ENCODE data around the gene ZXDB.

- TF ChIP-seq, protein P1, sequence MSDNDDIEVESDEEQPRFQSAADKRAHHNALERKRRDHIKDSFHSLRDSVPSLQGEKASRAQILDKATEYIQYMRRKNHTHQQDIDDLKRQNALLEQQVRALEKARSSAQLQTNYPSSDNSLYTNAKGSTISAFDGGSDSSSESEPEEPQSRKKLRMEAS (IDR thresholded peaks at IDR 0.05) = no peak
- TF ChIP-seq, protein P2, sequence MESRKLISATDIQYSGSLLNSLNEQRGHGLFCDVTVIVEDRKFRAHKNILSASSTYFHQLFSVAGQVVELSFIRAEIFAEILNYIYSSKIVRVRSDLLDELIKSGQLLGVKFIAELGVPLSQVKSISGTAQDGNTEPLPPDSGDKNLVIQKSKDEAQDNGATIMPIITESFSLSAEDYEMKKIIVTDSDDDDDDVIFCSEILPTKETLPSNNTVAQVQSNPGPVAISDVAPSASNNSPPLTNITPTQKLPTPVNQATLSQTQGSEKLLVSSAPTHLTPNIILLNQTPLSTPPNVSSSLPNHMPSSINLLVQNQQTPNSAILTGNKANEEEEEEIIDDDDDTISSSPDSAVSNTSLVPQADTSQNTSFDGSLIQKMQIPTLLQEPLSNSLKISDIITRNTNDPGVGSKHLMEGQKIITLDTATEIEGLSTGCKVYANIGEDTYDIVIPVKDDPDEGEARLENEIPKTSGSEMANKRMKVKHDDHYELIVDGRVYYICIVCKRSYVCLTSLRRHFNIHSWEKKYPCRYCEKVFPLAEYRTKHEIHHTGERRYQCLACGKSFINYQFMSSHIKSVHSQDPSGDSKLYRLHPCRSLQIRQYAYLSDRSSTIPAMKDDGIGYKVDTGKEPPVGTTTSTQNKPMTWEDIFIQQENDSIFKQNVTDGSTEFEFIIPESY (IDR thresholded peaks at IDR 0.05; ENCODE audit: extremely low read depth, insufficient replicate concordance, low read length) = no peak
- TF ChIP-seq, protein P3, sequence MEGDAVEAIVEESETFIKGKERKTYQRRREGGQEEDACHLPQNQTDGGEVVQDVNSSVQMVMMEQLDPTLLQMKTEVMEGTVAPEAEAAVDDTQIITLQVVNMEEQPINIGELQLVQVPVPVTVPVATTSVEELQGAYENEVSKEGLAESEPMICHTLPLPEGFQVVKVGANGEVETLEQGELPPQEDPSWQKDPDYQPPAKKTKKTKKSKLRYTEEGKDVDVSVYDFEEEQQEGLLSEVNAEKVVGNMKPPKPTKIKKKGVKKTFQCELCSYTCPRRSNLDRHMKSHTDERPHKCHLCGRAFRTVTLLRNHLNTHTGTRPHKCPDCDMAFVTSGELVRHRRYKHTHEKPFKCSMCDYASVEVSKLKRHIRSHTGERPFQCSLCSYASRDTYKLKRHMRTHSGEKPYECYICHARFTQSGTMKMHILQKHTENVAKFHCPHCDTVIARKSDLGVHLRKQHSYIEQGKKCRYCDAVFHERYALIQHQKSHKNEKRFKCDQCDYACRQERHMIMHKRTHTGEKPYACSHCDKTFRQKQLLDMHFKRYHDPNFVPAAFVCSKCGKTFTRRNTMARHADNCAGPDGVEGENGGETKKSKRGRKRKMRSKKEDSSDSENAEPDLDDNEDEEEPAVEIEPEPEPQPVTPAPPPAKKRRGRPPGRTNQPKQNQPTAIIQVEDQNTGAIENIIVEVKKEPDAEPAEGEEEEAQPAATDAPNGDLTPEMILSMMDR (IDR thresholded peaks at IDR 0.05 in 2 of 3, conservative IDR thresholded peaks at IDR 0.05 in 1 of 3; ENCODE audit: borderline replicate concordance in 1 of 3, insufficient read depth in 1 of 3, low read depth in 2 of 3, low read length in 2 of 3) = no peak
- TF ChIP-seq POLR2A (IDR thresholded peaks at IDR 0.05; ENCODE audit: borderline replicate concordance, extremely low read depth, insufficient read depth, insufficient read length) (no peak), YY1 (IDR thresholded peaks at IDR 0.05; ENCODE audit: extremely low read depth, insufficient replicate concordance, low read depth, low read length) (no peak), ELF1 (IDR thresholded peaks at IDR 0.05; ENCODE audit: borderline replicate concordance, low read depth) (no peak), CEBPB (IDR thresholded peaks at IDR 0.05; ENCODE audit: low read depth) (no peak), EZH2 (IDR thresholded peaks at IDR 0.05) (no peak), POLR2AphosphoS5 (IDR thresholded peaks at IDR 0.05; ENCODE audit: low read depth, low read length) (no peak), EZH2phosphoT487 (IDR thresholded peaks at IDR 0.05; ENCODE audit: borderline replicate concordance) (no peak)
- TF ChIP-seq, protein P4, sequence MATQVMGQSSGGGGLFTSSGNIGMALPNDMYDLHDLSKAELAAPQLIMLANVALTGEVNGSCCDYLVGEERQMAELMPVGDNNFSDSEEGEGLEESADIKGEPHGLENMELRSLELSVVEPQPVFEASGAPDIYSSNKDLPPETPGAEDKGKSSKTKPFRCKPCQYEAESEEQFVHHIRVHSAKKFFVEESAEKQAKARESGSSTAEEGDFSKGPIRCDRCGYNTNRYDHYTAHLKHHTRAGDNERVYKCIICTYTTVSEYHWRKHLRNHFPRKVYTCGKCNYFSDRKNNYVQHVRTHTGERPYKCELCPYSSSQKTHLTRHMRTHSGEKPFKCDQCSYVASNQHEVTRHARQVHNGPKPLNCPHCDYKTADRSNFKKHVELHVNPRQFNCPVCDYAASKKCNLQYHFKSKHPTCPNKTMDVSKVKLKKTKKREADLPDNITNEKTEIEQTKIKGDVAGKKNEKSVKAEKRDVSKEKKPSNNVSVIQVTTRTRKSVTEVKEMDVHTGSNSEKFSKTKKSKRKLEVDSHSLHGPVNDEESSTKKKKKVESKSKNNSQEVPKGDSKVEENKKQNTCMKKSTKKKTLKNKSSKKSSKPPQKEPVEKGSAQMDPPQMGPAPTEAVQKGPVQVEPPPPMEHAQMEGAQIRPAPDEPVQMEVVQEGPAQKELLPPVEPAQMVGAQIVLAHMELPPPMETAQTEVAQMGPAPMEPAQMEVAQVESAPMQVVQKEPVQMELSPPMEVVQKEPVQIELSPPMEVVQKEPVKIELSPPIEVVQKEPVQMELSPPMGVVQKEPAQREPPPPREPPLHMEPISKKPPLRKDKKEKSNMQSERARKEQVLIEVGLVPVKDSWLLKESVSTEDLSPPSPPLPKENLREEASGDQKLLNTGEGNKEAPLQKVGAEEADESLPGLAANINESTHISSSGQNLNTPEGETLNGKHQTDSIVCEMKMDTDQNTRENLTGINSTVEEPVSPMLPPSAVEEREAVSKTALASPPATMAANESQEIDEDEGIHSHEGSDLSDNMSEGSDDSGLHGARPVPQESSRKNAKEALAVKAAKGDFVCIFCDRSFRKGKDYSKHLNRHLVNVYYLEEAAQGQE (IDR thresholded peaks at IDR 0.05; ENCODE audit: low read depth) = no peak
- TF ChIP-seq, protein P5, sequence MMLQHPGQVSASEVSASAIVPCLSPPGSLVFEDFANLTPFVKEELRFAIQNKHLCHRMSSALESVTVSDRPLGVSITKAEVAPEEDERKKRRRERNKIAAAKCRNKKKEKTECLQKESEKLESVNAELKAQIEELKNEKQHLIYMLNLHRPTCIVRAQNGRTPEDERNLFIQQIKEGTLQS (IDR thresholded peaks at IDR 0.05) = no peak
Observed at GRCh38 chrX:57640674-57641016, 48.8 kb downstream of the ZXDB start.
